DMS153 (cell line): ENCODE data around the gene CKAP2L.
"Not testable (repeated sequence)": the region's sequence is repeated elsewhere in the genome, so short reads cannot be mapped to it uniquely, and the experiment has no call there.

Experiments
- DNase-seq: peaks from one replicate; lab custom pipeline; 2025; lab: John Stamatoyannopoulos, UW

CKAP2L gene

GRCh38 chr2:112706947-112707346 is 57.5 kb downstream of the CKAP2L start:
- DNase-seq, result not testable (repeated sequence)

- no peak for DNase-seq
These were observed 58.2 kb downstream of the CKAP2L start for GRCh38 chr2:112706170-112706664.

DNA sequence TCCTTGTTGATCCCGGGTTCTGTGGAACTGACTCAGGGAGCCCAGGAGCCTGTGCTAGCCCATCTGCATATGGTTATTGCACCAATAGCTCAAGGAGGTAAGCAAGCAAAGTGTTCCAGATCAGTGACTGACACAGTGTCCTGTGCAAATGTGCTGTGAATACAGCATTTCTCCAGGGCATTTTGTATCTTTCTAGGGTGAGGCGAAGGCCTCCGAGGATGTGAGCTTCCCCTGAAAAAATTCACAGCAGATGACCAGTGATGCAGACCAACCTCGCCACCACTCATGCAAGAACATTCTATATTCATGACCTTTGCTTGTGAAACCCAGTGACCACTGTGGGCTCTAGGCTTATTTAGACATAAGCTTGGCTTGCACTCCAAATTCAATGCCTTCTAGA is 58.8 kb downstream of the CKAP2L start:
- DNase-seq, result no peak

GRCh38 chr2:112703684-112704083 is 60.7 kb downstream of the CKAP2L start:
- DNase-seq, result no peak

GRCh38 chr2:112701052-112701451 is 63.4 kb downstream of the CKAP2L start:
- DNase-seq, result no peak

DNA sequence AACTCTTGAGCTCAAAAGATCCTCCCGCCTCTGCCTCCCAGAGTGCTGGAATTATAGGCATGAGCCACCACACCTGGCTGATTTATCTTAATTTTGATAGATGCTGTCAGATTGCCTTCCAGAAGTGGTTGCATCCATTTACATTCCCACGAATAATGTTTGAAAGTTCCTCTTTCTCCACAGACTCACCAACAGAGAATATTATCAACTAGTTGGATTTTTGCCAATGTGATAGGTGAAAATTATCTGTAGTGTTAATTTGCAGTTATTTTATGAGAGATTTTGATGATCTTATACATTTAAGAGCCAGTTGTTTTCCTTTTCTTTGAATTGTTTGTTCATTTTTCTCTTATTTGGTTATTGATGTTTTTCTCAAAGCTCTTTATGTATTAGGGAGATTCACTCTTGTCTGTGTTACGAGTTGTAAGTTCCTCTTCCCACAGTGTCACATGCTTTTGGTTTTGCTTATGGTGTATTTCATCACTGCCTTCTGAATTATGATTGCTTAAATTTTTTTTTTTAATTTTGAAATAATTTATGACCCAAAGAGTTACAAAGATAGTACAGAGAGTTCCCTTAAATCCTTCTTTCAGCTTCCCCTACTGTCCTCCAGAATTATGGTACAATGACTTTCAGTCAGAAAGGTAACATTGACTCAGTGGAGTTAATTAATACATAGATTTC is 64.3 kb downstream of the CKAP2L start:
- no peak for DNase-seq

GRCh38 chr2:112698834-112699515 is 65.4 kb downstream of the CKAP2L start:
- DNase-seq, result no peak

GRCh38 chr2:112694182-112694581 is 70.2 kb downstream of the CKAP2L start:
- DNase-seq, result no peak

GRCh38 chr2:112693596-112693995 is 70.8 kb downstream of the CKAP2L start:
- no peak for DNase-seq

- DNase-seq, result no peak
These were observed 71.5 kb downstream of the CKAP2L start for GRCh38 chr2:112692918-112693317.

DNA sequence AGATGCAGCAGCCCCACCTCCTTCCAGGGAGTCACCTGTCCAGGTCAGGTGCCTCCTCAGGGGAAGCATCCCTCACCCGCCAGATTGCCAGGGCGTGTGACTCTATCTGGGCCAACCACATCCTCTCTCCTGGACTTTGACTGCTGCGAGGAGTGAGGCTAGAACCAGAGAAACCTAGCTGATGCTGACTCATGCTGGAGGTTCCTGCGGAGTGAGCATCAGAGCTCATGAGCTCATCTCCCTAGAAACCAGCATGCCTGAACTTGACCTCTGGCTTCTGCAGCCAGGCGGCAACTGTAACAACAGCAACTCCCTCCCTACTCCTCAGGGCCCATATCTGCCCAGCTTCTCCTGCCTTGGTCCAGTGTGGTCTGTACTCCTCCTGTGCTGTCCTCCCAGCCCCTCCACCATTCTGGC is 71.9 kb downstream of the CKAP2L start:
- DNase-seq, result peak; percentile 88

GRCh38 chr2:112691881-112692281 is 72.5 kb downstream of the CKAP2L start:
- DNase-seq, result peak; percentile 5

- no peak for DNase-seq
These were observed 73.5 kb downstream of the CKAP2L start for GRCh38 chr2:112690853-112691401.

- no peak for DNase-seq
These were observed 76.1 kb downstream of the CKAP2L start for GRCh38 chr2:112688086-112688880.

DNA sequence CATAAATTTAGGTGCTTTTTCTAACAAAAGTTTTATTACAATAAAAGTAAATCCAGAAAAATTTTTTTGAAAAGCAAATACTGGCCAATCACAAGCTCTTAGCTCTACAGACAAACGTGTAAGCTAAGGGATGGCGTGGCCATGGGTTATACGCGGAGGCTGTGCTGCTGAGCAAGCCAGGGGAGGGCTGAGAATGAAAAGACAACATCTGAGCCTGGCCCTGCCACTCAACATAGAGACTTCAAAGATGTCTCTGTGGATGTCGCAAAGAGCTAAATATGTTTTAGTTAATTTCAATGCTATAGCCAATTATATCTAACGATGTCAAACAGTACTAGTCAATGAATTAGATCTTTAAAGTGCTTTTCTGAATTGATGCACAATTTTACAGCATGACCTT is 76.9 kb downstream of the CKAP2L start:
- no peak for DNase-seq
